ENCODE results near the gene ITPK1. TPM values are rescaled to one million over a fixed set of nuclear protein-coding genes. Genes with fewer than 3 reads are reported as not detected.
A peak's percentile ranks its signal among the peaks of the same experiment; 100 is the strongest.

The ITPK1 gene
- total and polyA plus RNA-seq, 10 of the 15 experiments (the other 5 are each of a cell fraction or from before 2014, with no cell fraction given) = 1.3 to 73.2 (median 27.0) TPM

DNA sequence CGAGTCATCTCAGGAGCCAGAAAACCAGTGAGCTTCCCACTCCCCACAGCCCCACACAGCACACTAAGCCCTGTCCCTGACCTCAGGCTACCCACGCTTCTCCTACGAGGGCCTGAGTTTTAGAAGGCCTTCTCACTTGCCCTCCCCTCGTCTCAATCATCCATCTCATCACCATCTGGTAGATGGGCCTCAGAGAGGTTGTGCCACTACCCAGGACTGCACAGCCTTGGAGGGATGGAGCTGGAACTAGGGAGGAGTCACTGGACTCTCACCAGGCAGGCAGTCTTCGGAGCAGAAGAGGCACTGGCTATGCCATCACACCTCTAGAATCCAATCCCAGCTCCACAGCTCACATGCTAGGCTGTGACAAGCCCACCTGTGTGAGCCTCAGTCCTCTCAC lies 52.3 kb downstream of the ITPK1 start:
- intact Hi-C loops (cut with micrococcal nuclease; ENCODE audit: unreplicated experiment) = no loop called here
- 75% methylated on average over 5 of the region's 5 CpGs for WGBS (ENCODE audit: insufficient coverage, insufficient replicate concordance, low lambda C conversion rate, missing lambda C conversion rate)

More for the DNA sequence above, 52.3 kb downstream of the ITPK1 start:
- Histone ChIP-seq H2AFZ (ENCODE audit: control insufficient read depth, low read depth, low read length) (no peak overlapping the region), H3K4me2 (ENCODE audit: control insufficient read depth, insufficient read depth) (no peak overlapping the region), H3K9me3 (replicated peaks; ENCODE audit: control insufficient read depth, insufficient read depth, low read length) (no peaks in the 10 kb centered on the region), H3K36me3 (ENCODE audit: control insufficient read depth in 2 of 2, insufficient read depth in 2 of 2, low read length in 1 of 2) (peaks cover 0 to 4% of the 10 kb centered on the region in 2 experiments; a peak in 2 of 4 replicates), H3K9ac (ENCODE audit: control insufficient read depth, insufficient read depth, low read length) (no peak overlapping the region), H3K4me3 (no peak overlapping the region), H3K27me3 (replicated peaks in 1 of 2; ENCODE audit: control insufficient read depth in 2 of 2, insufficient read depth in 2 of 2, low read length in 1 of 2) (no peaks in the 10 kb centered on the region), H4K20me1 (ENCODE audit: control insufficient read depth, insufficient read depth) (no peaks in the 10 kb centered on the region), H3K79me2 (ENCODE audit: control insufficient read depth, insufficient read depth, low read length) (peaks cover 21% of the 10 kb centered on the region), H3K27ac (ENCODE audit: control insufficient read depth, insufficient read depth) (peak overlapping the region; percentile 43; the same call in 1 of the 2 replicates), H3K4me1 (ENCODE audit: control insufficient read depth, insufficient read depth, low read length) (peaks cover 68% of the 10 kb centered on the region)
- POLR2A ChIA-PET = interaction anchor here (2.6 kb wide), 1 partner anchor 50 kb away, joined by 14 read pairs; no protein-coding TSS in a partner anchor
- SMC1A ChIA-PET (ENCODE audit: uncharacterized antibody, unreplicated experiment) = interaction anchor here (4.3 to 5.3 kb wide), 2 partner anchors 9 to 51 kb away, joined by 27 to 31 read pairs; partner anchors contain the start of gene ITPK1
- FAIRE-seq (no peak), DNase-seq (ENCODE audit: low read depth, low spot score) (no peak), ATAC-seq (no peak)
- TF ChIP-seq, protein P1, sequence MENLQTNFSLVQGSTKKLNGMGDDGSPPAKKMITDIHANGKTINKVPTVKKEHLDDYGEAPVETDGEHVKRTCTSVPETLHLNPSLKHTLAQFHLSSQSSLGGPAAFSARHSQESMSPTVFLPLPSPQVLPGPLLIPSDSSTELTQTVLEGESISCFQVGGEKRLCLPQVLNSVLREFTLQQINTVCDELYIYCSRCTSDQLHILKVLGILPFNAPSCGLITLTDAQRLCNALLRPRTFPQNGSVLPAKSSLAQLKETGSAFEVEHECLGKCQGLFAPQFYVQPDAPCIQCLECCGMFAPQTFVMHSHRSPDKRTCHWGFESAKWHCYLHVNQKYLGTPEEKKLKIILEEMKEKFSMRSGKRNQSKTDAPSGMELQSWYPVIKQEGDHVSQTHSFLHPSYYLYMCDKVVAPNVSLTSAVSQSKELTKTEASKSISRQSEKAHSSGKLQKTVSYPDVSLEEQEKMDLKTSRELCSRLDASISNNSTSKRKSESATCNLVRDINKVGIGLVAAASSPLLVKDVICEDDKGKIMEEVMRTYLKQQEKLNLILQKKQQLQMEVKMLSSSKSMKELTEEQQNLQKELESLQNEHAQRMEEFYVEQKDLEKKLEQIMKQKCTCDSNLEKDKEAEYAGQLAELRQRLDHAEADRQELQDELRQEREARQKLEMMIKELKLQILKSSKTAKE (IDR thresholded peaks at IDR 0.05; ENCODE audit: low read depth, poor library complexity, severe bottlenecking) = no peak
- no peak for TF ChIP-seq NR2F1 (conservative IDR thresholded peaks at IDR 0.05)
- TF ChIP-seq STAT3 (IDR thresholded peaks at IDR 0.05; ENCODE audit: low read depth, low read length) = no peak
- no peak for TF ChIP-seq MEF2B (IDR thresholded peaks at IDR 0.05; ENCODE audit: partially characterized antibody, poor library complexity, severe bottlenecking)
- no peak for TF ChIP-seq CHD2 (IDR thresholded peaks at IDR 0.05; ENCODE audit: borderline replicate concordance, low read depth, low read length)
- TF ChIP-seq, protein P2, sequence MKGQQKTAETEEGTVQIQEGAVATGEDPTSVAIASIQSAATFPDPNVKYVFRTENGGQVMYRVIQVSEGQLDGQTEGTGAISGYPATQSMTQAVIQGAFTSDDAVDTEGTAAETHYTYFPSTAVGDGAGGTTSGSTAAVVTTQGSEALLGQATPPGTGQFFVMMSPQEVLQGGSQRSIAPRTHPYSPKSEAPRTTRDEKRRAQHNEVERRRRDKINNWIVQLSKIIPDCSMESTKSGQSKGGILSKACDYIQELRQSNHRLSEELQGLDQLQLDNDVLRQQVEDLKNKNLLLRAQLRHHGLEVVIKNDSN (IDR thresholded peaks at IDR 0.05; ENCODE audit: borderline replicate concordance, extremely low read length, insufficient read depth, low read depth, low read length) = no peak
- TF ChIP-seq MYC (IDR thresholded peaks at IDR 0.05; ENCODE audit: insufficient read depth, insufficient read length, insufficient replicate concordance, low read length, severe bottlenecking) = no peak
- TF ChIP-seq SP1 (IDR thresholded peaks at IDR 0.05; ENCODE audit: low read depth, low read length) = no peak
- TF ChIP-seq PML (IDR thresholded peaks at IDR 0.05; ENCODE audit: low read length) = no peak
- TF ChIP-seq STAT1 (conservative IDR thresholded peaks at IDR 0.05) = no peak
- TF ChIP-seq SIX5 (IDR thresholded peaks at IDR 0.05; ENCODE audit: low read depth, low read length, severe bottlenecking) = no peak
- TF ChIP-seq KDM1A (IDR thresholded peaks at IDR 0.05; ENCODE audit: borderline replicate concordance) = no peak
- no peak for TF ChIP-seq RAD21 (IDR thresholded peaks at IDR 0.05; ENCODE audit: insufficient read depth, low read depth, low read length)
- in situ Hi-C loops (cut with MboI) = no loop called here
- CTCF ChIA-PET = interaction anchor here (1.0 to 6.2 kb wide), 6 partner anchors 10 to 556 kb away, joined by 3 to 43 read pairs (median 3); no protein-coding TSS in a partner anchor
- BruUV-seq (replicated peaks) = no TSS peak
- RAD21 ChIA-PET (ENCODE audit: unreplicated experiment) = interaction anchor here (2.0 to 2.3 kb wide), 2 partner anchors 50 to 69 kb away, joined by 4 to 11 read pairs; no protein-coding TSS in a partner anchor

All from GM12878 (cell line).